ENCODE measurements around the gene PSG2. TPM values are rescaled to one million over a fixed set of nuclear protein-coding genes. Genes with fewer than 3 reads are reported as not detected.

The PSG2 gene
- 0.14 TPM in 1 of 2 replicates, not detected in the other for total RNA-seq

DNA sequence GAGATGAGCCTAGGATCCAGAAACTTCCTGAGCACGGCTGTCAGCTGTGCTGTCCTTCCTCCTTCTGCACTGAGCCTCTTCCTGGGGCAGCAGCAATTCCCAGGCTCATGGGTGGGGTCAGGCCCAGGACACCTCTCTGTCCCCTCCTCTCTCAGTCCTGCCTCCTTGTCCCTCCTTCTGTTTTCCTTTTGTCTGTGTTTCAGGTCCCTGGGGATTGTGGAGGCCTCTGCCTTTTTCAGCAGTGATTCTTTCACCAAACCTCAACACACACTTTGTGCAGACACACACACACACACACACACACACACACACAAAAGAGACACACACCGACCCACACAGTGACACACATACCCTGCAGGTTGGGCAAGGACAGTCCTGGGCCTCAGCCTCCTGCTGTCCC, at the start of gene PSG2:
TSS of gene PSG2 (minus strand) at position 101 of the 400 bp plus-strand sequence. CDS start 132 bp downstream, outside the sequence.

DNA sequence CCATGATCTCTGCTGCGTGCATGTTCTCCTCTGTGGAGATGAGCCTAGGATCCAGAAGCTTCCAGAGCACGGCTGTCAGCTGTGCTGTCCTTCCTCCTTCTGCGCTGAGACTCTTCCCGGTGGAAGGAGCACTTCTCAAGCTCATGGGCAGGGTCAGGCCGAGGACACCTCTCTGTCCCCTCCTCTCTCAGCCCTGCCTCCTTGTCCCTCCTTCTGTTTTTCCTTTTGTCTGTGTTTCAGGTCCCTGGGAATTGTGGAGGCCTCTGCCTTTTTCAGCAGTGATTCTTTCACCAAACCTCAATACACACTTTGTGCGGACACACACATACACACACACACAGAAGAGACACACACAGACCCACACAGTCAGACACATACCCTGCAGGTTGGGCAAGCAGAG, 56.1 kb downstream of the PSG2 start, which contains the start of gene PSG11:
TSS of gene PSG11 (minus strand) at position 101 of the 400 bp plus-strand sequence. CDS start at position 4, 97 bp downstream.

Other genes starting within 250 kb of the PSG2 start
- gene PSG1, start 203.0 kb downstream of the PSG2 start, total RNA-seq: 0.43 and 0.44 TPM in 2 replicates
- gene PSG6, start 164.8 kb downstream of the PSG2 start, total RNA-seq: not detected in 2 replicates
- under 0.01 TPM in 1 of 2 replicates, not detected in the other for gene PSG7, start 145.5 kb downstream of the PSG2 start, total RNA-seq
- gene PSG11, start 56.2 kb downstream of the PSG2 start, total RNA-seq: not detected in 2 replicates
- gene PSG5, start 103.8 kb upstream of the PSG2 start, total RNA-seq: 0.66 and 5.3 TPM in 2 replicates
- 0.29 and 2.8 TPM in 2 replicates for gene PSG4, start 122.9 kb upstream of the PSG2 start, total RNA-seq
- gene PSG9, start 186.8 kb upstream of the PSG2 start, total RNA-seq: 0.43 TPM in 1 of 2 replicates, not detected in the other